ENCODE measurements around the gene JAZF1.
A peak's percentile ranks its signal among the peaks of the same experiment; 100 is the strongest.
"Not testable (repeated sequence)": the region's sequence is repeated elsewhere in the genome, so short reads cannot be mapped to it uniquely, and the experiment has no call there.

JAZF1 gene

DNA sequence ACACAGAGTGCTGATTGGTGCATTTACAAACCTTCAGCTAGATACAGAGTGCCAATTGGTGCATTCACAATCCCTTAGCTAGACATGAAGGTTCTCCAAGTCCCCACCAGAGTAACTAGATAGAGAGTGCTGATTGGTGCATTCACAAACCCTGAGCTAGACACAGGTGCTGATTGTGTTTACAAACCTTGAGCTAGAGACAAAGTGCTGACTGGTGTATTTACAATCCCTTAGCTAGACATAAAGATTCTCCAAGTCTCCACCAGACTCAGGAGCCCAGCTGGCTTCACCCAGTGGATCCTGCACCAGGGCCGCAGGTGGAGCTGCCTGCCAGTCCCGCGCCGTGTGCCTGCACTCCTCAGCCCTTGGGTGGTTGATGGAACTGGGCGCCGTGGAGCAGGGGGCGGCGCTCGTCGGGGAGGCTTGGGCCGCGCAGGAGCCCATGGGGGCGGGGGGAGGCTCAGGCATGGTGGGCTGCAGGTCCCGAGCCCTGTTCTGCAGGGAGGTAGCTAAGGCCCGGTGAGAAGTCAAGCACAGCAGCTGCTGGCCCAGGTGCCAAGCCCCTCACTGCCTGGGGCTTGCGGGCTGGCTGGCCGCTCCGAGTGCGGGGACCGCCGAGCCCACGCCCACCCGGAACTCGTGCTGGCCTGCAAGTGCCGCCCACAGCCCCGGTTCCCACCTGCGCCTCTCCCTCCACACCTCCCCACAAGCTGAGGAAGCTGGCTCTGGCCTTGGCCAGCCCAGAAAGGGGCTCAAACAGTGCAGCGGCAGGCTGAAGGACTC lies 323.7 kb downstream of the JAZF1 start:
- DNase-seq = not testable (repeated sequence)

DNA sequence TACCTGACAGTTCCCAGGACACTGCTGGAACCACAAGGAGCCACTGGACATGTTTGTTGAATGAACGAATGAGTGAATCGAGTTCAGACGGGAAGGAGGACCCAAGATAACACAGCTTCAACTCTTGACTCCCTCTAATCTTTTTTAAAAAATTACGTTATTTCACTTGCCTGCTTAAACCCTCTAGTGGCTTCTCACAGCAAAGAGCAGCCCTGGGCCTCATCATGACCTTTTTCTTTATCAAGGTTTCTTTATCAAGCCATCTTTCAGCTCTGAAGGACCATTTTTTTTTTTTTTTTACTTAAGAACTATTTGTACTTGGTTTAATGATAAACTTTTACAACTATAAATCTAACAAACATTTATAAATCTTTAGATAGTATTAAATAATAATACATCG lies 330.1 kb downstream of the JAZF1 start:
- DNase-seq = no peak

DNA sequence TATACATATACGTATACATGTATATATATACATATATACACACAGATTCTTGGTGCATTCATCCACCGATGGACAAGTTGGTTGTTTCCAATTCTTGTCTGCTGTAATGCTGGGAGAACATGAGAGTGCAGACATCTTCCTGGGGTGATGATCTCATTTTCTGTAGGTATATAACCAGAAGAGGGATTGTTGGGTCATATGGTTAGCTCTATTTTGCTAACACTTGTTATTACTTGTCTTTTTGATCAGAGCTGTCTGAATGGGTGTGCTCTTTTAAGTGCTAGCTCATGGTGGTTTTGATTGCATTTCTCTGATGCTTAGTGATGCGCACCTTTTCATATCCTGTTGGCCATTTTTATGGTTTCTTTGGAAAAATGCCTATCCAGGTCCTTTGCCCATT lies 334.2 kb downstream of the JAZF1 start:
- DNase-seq = no peak

DNA sequence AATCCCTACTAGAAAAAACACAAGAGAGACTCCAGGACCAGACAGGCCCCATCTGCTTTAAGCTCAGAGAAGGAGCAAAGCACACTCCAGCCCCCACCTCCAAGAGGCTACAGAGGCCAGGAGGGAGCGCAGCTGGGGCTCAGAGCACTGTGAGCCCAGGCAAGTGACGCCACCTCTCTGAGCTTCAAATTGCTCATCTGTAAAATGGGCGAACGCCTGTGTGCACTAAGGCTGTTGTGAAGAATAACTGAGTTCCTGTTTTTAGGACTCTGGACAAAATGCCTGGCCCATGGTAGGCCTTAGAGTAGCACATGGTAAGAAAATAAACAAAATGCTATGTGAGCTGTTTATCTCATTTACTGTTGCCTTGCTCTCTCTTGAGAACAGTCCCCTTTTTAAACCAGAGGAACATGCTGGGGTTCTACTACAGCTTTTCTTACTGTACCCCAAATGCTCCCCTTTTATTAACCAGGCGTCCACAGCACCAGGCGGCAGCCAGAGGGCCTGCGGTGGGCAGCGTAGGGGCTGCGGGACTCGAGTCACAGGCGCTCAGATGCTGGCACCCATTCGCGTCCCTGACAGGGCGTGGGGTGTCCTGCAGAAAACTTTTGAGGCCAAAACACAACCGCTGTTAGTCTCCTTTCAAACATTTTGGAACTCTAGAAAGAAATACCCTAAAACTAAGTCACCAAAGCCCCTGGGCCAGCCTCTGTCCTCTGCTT lies 336.9 kb downstream of the JAZF1 start:
- DNase-seq = no peak

DNA sequence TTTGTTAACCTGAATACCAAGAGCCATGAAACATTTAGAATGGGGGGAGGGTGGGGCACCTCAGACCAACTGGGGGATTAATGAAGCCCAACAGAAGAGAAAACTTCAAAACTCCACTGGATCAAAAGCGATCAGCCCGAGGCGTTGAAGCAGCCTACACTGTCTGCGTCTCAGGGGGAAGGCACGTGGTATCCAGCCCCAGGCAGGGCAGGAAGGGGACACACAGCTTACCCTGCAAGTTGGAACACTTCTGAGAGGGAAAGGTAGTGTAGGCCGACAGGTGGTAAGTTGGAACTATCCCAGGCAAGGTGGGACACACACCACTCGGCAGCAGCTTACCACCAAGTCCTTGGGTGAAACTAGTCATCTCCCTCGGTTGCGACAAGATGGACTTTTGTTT lies 337.7 kb downstream of the JAZF1 start:
- DNase-seq = no peak

DNA sequence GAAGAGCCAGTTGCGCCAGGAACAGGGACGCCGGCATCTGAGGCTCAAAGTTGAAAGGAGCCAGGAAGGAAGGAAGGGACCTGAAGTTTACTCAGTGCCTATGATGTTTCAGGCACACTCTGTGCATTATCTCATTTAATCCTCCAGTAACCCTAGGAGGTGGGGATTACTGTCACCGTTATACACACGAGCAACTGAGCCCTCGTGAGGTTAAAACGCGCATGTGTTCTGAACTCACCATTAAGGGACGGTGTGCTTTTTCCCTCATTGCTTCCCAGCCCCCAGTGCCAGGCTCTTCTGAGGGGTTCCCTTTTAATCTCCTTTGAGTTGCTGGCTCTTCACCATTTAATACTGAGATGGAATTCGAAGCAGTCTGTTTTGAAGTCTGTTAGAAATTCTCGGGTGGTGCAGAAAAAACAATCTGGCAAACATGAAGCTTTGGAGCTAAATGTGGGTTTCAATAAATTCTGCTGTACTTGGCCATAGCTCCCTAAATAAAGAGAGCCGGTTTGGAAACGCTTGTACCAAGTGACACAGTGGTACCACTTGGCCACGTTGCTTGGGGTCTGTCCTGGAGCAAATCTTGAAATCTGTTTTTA lies 338.4 kb downstream of the JAZF1 start:
- DNase-seq = no peak

DNA sequence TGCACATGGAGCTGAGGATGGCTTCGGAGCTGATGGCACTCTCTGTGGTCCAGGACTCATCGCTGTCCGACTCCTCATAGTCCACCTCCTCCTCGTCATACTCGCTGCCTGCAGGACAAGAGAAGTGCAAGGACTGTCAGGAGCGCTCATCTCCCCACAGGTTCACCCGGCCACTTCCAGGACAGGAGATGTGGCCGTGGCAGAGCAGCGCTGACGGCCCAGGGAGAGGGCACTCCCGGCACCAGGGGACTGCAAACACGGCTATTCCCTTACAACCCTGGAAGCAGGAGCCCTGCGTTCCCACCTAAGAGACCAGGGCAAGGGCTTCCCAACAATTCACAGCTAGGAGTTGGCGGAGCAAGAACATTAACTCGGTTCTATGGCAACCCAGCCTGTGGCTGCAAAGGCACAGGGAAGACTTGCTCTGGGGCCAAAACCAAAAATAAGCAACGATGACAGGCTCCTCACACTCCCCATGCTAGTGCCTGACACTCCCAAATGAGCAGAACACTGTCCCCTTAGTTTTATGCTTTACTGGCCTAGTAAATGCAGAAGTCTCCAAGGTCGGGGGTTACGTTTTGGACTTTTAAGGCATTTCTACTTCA lies 339.7 kb downstream of the JAZF1 start:
- DNase-seq = no peak

DNA sequence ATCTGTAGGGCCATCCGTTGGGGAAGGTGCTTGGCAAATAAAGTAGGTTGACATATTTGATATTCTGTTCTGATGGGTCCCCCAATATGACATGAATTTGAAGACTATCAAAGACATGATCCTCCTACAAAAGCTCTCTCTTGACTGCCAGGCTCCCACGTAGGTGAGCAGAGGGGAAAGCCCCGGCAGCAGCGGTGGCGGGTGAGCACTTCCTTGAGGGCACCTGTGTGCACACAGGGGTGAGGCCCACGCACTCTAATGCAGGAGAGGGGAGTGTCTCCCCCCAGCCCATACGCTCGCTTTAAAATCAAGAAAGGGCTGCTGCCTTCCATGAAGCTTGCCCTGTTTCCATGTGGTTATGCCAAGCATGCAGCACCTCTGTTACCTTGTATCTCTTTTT lies 340.3 kb downstream of the JAZF1 start:
- DNase-seq = peak in 1 of 2 donors; percentile 25

DNA sequence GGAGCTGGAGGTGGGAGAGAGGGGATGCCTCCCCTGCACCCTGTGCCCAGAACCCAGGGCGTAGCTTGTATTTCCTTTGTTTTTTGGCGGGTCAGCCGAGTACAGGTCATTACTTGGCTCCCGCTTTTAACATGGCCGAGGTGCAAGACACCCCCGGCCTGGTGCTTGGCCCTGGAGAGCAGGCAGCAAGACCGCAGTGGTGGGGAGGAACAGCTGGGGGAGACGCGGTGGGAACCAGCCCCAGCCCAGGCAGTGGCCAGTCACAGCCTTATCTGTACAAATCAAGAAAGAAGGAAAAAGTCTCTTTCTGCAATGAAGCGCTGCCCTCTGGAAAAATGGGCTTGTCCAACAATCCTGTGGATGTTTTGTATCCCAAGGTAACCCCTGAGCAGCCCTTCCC lies 341.5 kb downstream of the JAZF1 start:
- DNase-seq = no peak

DNA sequence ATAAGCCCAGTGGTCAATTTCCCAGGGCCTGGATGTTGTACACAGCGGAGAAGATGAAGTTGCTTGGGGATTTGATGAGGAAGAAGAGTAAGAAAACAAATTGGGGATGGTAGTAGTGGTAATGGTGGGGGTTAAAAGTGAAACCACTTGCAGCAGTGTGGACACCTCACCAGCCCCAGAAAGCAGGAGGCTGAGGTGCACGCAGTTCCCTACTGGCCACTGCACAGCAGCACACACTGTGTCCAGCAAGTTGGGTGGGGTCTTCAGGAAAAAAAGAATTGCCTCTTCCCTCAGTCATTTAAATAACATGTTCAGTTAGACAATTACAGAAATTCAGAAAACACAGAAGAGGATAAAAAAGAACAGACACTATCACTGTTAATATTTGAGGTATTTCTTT lies 344.1 kb downstream of the JAZF1 start:
- DNase-seq = no peak

DNA sequence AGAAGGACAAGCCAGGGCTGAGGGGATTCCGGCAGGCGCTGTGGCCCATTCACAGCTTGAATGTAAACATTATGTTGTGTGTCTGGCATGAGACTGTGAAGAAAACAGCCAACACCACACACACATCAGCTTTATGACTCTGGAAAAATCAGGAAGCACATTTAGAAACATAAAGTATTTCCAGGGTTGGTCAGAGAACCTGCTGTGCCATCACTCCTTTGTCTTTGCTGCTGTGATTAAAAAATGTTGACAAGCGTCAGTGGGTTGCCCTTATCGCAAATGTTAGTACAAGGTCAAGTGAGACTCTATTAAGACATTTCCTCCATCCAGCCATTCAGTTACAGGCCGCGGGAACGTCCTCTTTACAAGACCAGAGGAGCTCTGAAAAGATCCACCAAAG lies 345.2 kb downstream of the JAZF1 start:
- no peak for DNase-seq

DNA sequence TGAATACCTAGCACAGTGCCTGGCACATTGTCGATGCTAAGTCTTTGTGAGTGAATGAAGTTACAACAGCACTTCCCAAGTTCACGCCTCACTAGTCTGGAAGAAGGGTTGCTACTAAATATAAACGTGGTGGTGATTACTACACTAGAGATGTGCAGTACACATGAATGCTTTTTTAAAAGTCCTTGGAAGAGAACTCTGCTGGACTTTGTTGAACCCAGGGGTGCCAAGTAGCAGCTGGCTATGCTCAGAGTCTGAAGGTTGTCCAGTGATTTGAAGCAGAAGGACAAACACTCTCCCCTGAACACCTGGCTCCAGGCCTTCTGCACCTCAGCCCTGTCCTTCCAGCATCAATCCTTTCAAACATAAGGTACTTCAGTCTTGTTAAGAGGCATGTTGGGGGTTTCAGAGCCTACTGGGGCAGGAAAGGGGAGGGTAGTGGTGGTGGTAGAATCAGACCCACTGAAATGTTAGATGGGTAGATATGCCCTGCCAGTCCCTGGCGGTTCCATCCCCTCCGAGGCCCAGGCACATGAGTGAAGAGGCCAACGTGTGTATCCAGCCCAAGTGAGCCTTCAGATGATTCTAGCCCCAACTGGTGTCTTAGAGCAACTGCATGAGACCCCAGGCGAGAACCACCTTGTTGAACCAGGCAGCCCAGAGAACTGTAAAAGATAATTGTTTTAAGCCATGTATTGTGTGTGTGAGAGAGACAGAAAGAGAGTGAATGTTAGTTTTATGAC lies 346.2 kb downstream of the JAZF1 start:
- no peak for DNase-seq

DNA sequence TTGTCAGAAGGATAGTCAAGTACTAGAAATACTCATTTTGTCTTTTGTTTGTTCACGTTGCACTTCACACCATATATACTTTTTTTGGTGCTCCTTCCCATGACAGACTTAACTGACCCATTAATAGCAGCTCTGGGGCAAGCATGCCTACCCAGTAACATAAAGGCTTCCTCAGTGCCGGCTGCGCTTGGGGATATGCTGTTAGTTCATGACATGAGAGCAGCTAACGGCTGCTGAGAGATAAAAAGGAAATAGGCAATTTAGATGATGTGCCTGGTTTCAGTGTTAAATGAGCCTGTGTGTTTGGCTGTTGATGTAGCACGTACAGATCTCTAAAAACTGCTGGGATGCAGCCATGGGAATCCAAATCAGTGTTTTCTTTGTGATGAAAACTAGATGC lies 354.2 kb downstream of the JAZF1 start:
- no peak for DNase-seq

DNA sequence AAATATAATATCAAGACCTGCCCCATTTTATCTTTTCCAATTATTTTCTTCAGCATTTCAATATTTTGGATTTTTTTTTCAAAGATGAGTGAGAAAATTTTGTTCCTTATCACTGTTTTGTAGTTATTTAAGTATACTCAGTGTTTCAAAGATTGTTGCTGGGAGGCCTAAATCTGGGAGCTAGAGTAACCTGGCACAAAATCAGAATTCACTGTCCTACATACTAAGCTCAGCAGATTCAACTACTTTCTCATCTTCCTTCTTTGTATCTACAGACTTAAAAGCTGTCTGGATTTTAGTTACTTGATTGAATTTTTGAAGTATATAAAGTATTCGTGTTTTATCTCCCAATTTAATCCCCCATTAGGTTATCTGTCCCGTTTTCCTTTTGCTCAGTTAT lies 354.7 kb downstream of the JAZF1 start:
- DNase-seq = no peak

DNA sequence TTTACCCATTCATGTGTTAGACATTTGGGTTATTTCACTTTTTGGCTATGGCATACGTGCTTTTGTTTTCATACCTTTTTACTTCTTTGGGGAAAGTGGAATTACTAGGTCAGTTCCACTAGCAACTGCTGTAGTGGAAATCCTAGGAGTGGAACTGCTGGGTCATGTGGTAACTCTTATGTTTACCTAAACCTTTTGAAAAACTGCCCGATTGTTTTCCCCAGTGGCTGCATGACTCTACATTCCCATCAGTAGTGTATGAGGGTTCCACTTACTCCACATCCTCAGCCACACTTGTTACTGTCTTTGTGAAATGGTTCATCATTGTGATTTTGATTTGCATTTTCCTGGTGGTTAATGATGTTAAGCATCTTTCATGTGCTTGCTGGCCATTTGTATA lies 358.4 kb downstream of the JAZF1 start:
- DNase-seq = no peak

DNA sequence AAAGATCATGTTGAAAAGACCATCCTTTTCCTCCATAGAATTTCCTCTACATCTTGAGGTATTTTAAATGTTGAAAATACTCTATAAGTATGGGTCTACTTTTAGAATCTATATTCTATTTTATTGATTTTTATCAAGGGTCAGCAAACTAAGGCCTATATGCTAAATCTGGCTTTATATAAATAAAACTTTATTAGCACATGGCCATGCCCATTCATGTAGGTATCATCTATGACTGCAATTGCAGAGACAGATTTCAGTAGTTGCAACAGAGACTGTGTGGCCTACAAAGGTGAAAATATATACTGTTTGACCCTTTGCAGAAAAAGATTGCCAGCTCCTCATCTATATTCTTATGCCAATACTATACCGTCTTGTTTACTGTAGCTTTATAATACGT lies 367.9 kb downstream of the JAZF1 start:
- DNase-seq = no peak

DNA sequence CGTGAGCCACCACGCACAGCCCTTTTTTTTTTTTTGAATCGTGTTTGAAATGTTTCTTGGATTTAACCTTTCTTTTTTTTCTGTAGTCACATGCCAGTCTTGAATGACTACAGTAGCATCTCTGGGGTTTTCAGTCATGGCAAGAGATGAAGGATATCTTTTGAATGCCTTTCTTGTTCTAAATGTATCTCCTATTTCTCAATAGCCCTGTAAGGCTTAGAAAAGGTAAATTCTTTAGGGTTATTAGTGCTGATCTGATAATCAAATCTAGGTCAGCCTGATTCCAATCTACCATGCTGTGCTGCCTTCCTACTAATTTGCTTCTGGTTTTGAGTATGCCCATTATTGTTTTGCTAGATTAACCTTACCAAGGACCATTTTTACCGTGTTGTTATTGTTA lies 370.4 kb downstream of the JAZF1 start:
- no peak for DNase-seq

DNA sequence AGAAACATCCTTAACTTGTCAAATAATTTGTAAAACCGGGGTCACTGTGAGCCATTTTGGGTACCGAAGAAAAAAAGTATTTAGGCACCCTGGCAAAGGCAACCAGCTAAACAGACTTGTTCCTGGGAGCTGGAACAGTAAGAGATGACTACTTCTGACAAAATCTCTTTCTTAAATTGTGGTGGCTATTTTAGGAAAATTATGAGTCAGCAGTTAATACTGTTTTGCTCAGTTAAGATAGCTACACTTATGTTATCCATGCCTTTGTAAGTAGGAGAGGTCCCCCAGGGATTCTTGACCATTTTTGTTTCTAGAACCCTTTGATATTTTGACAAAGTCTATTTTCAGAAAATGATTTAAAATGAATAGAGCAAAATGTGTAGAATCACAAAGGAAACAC lies 372.0 kb downstream of the JAZF1 start:
- no peak for DNase-seq

DNA sequence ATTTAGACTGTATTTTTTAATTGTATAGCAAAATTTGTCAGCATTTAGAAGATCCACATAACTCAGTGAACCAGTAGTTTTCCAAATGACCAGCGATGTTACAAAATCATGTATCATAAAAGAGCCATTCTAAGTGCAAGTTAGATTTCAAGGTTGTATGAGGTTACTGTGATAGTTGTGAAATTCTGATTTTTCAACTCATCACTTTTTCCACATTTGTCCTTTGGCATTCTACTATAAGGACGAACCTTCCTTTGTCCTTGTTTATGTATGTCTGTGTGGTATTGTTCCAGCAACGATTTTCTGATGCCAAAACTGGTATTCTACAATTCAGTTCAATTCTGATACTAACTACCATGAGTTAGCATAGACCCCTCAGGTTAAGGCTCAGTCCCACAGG lies 376.5 kb downstream of the JAZF1 start:
- DNase-seq = no peak

DNA sequence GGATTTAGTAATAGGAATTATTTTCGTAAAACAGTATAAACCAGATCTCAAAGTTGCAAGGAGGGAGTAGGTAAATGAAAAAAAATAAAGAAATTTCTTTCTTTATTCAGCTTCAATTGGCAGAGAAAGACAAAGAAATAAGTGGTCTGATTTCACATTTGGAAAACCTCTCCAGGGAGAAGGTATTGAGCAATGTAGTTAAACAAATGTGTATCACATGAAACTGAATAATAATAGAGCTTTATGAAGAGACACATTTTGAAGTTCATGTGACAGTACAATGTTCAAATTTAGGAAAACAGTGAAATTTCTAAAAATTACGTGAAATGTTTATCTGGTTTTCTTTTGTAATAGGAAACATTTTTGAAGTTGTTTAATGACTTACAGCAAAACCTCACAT lies 377.6 kb downstream of the JAZF1 start:
- no peak for DNase-seq

DNA sequence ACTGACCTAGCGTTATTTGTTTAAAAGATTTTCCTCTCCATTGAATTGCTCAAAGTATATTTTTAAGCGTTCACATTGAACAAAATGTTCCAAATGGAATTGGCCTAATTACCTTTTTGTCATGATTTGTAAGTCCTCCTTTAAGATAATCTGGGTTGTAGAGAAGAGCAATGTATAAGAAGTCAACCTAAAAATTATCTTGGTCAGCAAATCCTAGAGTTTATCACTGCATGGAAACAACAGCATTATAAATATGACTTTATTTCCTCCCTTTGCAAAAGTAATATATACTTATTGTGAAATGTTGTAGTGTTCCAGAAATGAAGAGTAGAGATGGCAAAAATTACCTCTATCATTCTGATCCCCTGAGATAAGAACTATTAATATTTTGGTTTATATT lies 381.4 kb downstream of the JAZF1 start:
- no peak for DNase-seq

DNA sequence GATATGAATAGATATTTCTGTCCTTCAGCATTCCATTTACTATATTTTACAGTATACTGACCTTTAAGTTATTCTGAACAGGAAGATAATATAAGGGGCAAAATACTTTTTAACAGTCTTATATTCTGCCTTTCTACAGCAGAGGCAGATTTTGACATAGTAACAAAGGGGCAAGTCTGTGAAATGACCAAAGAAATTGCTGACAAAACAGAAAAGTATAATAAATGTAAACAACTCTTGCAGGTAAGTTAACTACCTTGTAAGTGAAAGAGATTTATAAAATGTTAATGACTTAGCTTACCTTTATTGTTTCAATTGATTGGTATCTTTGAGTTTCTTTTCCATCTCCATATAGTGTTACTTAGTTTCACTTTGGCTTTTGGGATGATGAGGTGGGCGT lies 384.6 kb downstream of the JAZF1 start:
- no peak for DNase-seq

DNA sequence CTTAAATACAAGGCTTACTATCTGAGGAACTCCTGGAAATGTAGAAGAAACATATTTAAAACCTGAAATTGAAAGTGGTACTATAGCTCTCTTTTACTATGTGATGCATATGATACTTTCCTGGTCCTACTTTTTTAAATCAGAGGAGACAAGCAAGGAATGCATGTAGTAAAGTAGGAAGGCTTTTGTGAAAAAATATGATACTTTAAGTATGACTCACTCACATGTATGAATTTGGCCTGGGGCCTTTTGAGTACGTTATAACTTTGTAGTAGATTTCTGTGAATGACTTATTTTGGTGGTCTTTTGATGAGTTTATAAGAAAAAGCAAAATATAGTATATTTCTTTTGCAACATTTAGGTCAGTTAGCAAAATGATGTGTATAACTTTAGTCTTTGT lies 386.8 kb downstream of the JAZF1 start:
- no peak for DNase-seq

All from stimulated activated CD4-positive, alpha-beta T cell treated with anti-CD3 and anti-CD28 coated beads, Interleukin-2, amount 100 ng/mL, for 48 hours (primary cell).